ENCODE results near the gene TYMS. TPM values are rescaled to one million over a fixed set of nuclear protein-coding genes. Genes with fewer than 3 reads are reported as not detected.

TYMS gene
- total and polyA plus RNA-seq, 2 donors (not counting 1 experiment from before 2014, with no cell fraction given): 0.34 to 1.1 TPM

DNA sequence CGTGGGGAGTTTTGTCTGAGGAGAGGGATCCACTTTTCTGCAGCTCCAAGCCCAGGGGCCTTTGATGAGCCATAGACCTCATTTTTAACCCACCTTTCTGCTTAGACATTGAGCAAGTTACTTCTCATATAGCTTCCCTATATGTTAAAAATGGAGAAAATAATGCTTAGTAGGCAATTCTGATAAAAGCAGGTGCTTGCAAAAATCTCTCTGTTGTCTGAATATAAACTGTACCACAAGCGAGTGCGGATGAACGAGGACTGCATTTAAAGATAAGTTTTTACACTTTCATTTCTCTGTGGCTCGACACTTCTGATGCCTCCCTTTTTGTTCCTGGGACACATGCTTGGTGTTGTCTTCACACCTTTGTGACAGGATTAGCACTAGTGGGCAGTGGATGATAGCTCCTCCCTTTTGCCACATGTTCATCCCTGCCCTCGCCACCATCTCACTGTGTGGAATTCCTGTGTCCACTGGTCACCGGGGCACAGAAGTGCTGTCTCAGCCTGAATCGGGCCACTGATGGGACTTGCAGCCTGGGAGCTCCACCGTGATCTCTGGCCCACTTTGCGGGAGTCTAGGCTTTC, 1.6 kb downstream of the TYMS start:
- ChIA-PET POLR2A (no interaction called here), CTCF (interaction anchor here (0.6 kb wide), 1 partner anchor 9 kb away, joined by 3 read pairs; no protein-coding TSS in a partner anchor)
- TF ChIP-seq EZH2 (IDR thresholded peaks at IDR 0.05; ENCODE audit: borderline replicate concordance, insufficient read depth, low read depth, low read length, poor library complexity, severe bottlenecking): no peak
- TF ChIP-seq, protein P1, sequence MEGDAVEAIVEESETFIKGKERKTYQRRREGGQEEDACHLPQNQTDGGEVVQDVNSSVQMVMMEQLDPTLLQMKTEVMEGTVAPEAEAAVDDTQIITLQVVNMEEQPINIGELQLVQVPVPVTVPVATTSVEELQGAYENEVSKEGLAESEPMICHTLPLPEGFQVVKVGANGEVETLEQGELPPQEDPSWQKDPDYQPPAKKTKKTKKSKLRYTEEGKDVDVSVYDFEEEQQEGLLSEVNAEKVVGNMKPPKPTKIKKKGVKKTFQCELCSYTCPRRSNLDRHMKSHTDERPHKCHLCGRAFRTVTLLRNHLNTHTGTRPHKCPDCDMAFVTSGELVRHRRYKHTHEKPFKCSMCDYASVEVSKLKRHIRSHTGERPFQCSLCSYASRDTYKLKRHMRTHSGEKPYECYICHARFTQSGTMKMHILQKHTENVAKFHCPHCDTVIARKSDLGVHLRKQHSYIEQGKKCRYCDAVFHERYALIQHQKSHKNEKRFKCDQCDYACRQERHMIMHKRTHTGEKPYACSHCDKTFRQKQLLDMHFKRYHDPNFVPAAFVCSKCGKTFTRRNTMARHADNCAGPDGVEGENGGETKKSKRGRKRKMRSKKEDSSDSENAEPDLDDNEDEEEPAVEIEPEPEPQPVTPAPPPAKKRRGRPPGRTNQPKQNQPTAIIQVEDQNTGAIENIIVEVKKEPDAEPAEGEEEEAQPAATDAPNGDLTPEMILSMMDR (IDR thresholded peaks at IDR 0.05): no peak
- H3K79me2 ChIP-seq (ENCODE audit: control insufficient read depth, insufficient read depth, low read length): no peaks in the 10 kb centered on the region
- H3K27me3 Mint-ChIP-seq: peaks cover 23% of the 10 kb centered on the region
- peak overlapping the region; percentile 85 for H3K4me3 Mint-ChIP-seq
- 94% methylated on average over 9 of the region's 10 CpGs for WGBS (ENCODE audit: insufficient coverage)
- no peaks in the 10 kb centered on the region for H4K20me1 ChIP-seq (ENCODE audit: control insufficient read depth, insufficient read depth, low read length, poor library complexity, severe bottlenecking)
- intact Hi-C loops (cut with micrococcal nuclease): no loop called here
- no peak for ATAC-seq (ENCODE audit: low read depth)
- DNase-seq: no peak
- H3K27me3 ChIP-seq (replicated peaks in 1 of 4; ENCODE audit: control extremely low read depth in 1 of 4, control insufficient read depth in 3 of 4, insufficient read depth in 4 of 4, low read length in 3 of 4): peaks cover 0 to 29% (median 2%) of the 10 kb centered on the region in 4 experiments
- H2AFZ ChIP-seq (ENCODE audit: insufficient read depth, low read depth, low read length, poor library complexity, severe bottlenecking): peak overlapping the region; percentile 79
- H3K4me2 ChIP-seq (replicated peaks; ENCODE audit: low read depth, low read length, poor library complexity, severe bottlenecking): peak overlapping the region; percentile 87
- H3K27ac ChIP-seq (ENCODE audit: low read length in 2 of 2): no peak overlapping the region
- H3K27ac Mint-ChIP-seq: no peak overlapping the region
- peaks cover 15% of the 10 kb centered on the region for H3K4me1 Mint-ChIP-seq
- peak overlapping the region in 2 of 5 experiments; percentile 66 to 73 for H3K4me3 ChIP-seq (ENCODE audit: control extremely low read depth in 1 of 5, extremely low read depth in 1 of 5, insufficient read depth in 1 of 5, low read depth in 2 of 5, low read length in 4 of 5)
- H3K4me1 ChIP-seq (ENCODE audit: control insufficient read depth in 2 of 2, insufficient read depth in 2 of 2, low read length in 2 of 2): peaks cover 4 to 13% of the 10 kb centered on the region in 2 donors
- H3K9me3 ChIP-seq (ENCODE audit: control extremely low read depth in 1 of 3, control insufficient read depth in 2 of 3, insufficient read depth in 1 of 3, low read length in 2 of 3): no peaks in the 10 kb centered on the region
- peak overlapping the region; percentile 68 for H3K9ac ChIP-seq (ENCODE audit: low read length)
- no peaks in the 10 kb centered on the region for H3K36me3 ChIP-seq (replicated peaks in 1 of 2; ENCODE audit: control extremely low read depth in 1 of 2, control insufficient read depth in 1 of 2, extremely low read depth in 1 of 2, insufficient read depth in 2 of 2, low read length in 1 of 2)
- H3K9me3 Mint-ChIP-seq (ENCODE audit: insufficient read depth): no peaks in the 10 kb centered on the region

DNA sequence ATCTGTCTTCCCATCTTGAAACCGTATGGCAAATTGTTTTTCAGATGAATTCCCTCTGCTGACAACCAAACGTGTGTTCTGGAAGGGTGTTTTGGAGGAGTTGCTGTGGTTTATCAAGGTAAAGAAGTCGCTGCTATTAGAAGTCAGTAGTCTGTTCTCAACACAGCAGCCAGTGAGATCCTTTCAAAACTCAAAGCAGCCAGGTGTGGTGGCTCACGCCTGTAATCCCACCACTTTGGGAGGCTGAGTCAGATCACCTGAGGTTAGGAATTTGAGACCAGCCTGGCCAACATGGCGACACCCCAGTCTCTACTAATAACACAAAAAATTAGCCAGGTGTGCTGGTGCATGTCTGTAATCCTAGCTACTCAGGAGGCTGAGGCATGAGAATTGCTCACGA, 2.1 kb downstream of the TYMS start:
- peaks cover 15% of the 10 kb centered on the region for H3K4me1 Mint-ChIP-seq
- H3K27me3 Mint-ChIP-seq: peaks cover 23% of the 10 kb centered on the region
- peaks cover 0 to 29% (median 2%) of the 10 kb centered on the region in 4 experiments for H3K27me3 ChIP-seq (replicated peaks in 1 of 4; ENCODE audit: control extremely low read depth in 1 of 4, control insufficient read depth in 3 of 4, insufficient read depth in 4 of 4, low read length in 3 of 4)
- H3K4me3 Mint-ChIP-seq: peak overlapping the region; percentile 85
- H3K9ac ChIP-seq (ENCODE audit: low read length): no peak overlapping the region
- no peak for ATAC-seq (ENCODE audit: low read depth)
- no peaks in the 10 kb centered on the region for H3K79me2 ChIP-seq (ENCODE audit: control insufficient read depth, insufficient read depth, low read length)
- no peak overlapping the region for H3K27ac ChIP-seq (ENCODE audit: low read length in 2 of 2)
- DNase-seq: no peak
- TF ChIP-seq, protein P1 (IDR thresholded peaks at IDR 0.05): no peak
- TF ChIP-seq EZH2 (IDR thresholded peaks at IDR 0.05; ENCODE audit: borderline replicate concordance, insufficient read depth, low read depth, low read length, poor library complexity, severe bottlenecking): no peak
- 95% methylated on average over 5 of the region's 6 CpGs for WGBS (ENCODE audit: insufficient coverage)
- no peak overlapping the region for H3K4me3 ChIP-seq (ENCODE audit: control extremely low read depth in 1 of 5, extremely low read depth in 1 of 5, insufficient read depth in 1 of 5, low read depth in 2 of 5, low read length in 4 of 5)
- no peaks in the 10 kb centered on the region for H3K36me3 ChIP-seq (replicated peaks in 1 of 2; ENCODE audit: control extremely low read depth in 1 of 2, control insufficient read depth in 1 of 2, extremely low read depth in 1 of 2, insufficient read depth in 2 of 2, low read length in 1 of 2)
- no peak overlapping the region for H3K27ac Mint-ChIP-seq
- H3K4me2 ChIP-seq (replicated peaks; ENCODE audit: low read depth, low read length, poor library complexity, severe bottlenecking): no peak overlapping the region
- H3K4me1 ChIP-seq (ENCODE audit: control insufficient read depth in 2 of 2, insufficient read depth in 2 of 2, low read length in 2 of 2): peaks cover 4 to 13% of the 10 kb centered on the region in 2 donors
- H2AFZ ChIP-seq (ENCODE audit: insufficient read depth, low read depth, low read length, poor library complexity, severe bottlenecking): no peak overlapping the region
- ChIA-PET POLR2A (no interaction called here), CTCF (no interaction called here)
- no peaks in the 10 kb centered on the region for H3K9me3 Mint-ChIP-seq (ENCODE audit: insufficient read depth)
- intact Hi-C loops (cut with micrococcal nuclease): no loop called here
- no peaks in the 10 kb centered on the region for H3K9me3 ChIP-seq (ENCODE audit: control extremely low read depth in 1 of 3, control insufficient read depth in 2 of 3, insufficient read depth in 1 of 3, low read length in 2 of 3)
- H4K20me1 ChIP-seq (ENCODE audit: control insufficient read depth, insufficient read depth, low read length, poor library complexity, severe bottlenecking): no peaks in the 10 kb centered on the region
